ENCODE data around the gene SCN4B.

DNA sequence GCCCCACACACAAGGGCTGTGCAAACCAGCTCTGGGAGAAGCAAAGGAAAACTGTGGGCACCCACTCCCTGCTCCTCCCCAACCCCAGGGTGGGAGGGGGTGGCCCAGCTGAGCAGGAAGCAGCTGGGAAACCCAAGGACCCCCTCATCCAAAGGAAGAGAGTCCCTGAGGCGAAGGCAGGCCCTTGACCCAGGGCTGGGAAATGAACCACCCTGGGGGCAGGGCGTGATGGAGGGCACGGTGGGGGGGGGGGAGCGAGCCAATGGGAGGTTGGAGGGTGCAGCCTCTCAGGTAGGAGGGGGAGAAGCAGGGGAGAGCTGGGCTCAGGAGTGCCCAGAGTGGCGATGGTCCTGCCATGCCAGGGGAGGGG, 16.8 kb downstream of the SCN4B start:
- TF ChIP-seq POLR2AphosphoS5 (IDR thresholded peaks at IDR 0.05) (no peak), EP300 (IDR thresholded peaks at IDR 0.05) (no peak)

All from esophagus muscularis mucosa (tissue), 3 donors.